GM08714 (cell line): ENCODE results near the gene ANP32D.
"Not testable (repeated sequence)": the region's sequence is repeated elsewhere in the genome, so short reads cannot be mapped to it uniquely, and the experiment has no call there.

ENCODE experiments used
- H3K4me3 ChIP-seq: fragments of 200-500 bp; sonication (Bioruptor generic); 2 replicates; pipeline ENCODE4 v1.5.1; 2014; ENCODE audit warnings: mild to moderate bottlenecking, low read length, inconsistent platforms
- ZNF274 ChIP-seq: IDR thresholded peaks from 2 replicates; pipeline ENCODE4 v1.6.1; 2012; ENCODE audit warnings: mild to moderate bottlenecking, low read depth, low read length

ANP32D gene

GRCh38 chr12:48472259-48472658, at the start of gene ANP32D:
ANP32D (plus strand) TSS chr12:48472559; CDS start chr12:48472665, 106 bp downstream.
- TF ChIP-seq ZNF274 = no peak
- no peak within 1 kb of the TSS for H3K4me3 ChIP-seq

GRCh38 chr12:48423171-48423570, 49.2 kb upstream of the ANP32D start:
- TF ChIP-seq ZNF274 = no peak
- H3K4me3 ChIP-seq = no peak overlapping the region

DNA sequence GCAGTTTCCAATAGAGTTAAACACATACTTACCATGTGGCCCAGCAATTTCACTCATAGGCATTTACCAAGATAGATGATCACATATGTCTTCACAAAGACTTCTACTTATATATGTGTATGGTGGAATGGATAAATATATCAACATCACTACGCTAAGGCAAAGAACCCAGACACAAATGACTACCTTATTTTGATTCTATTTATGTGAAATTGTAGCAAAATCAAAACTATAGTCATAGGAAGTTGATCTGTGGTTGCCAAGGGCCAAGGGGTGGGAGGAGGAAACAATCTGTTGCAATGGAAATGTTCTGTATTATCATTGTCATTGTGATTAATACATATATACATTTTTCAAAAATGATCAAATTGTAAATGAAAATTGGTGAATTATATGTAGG, 47.7 kb upstream of the ANP32D start:
- H3K4me3 ChIP-seq = no peak overlapping the region
- TF ChIP-seq ZNF274 = no peak

GRCh38 chr12:48434016-48434415, 38.3 kb upstream of the ANP32D start:
- H3K4me3 ChIP-seq = not testable (repeated sequence)

DNA sequence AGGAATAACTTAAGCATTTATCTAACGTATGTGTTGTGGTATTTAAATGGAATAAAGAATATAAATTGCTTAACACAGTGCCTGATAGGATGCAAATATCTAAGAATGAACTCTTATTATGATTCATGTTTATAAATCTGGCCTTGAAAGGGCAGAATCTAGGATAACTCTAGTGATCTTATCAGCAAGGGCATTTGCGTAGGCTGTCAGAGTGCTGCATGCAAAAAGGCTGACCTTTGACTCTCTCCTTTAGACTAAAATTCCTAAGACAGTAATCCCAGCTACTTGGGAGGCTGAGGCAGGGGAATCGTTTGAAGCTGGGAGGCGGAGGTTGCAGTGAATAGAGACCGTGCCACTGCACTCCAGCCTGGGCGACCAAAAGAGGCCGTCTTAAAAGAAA, 31.3 kb upstream of the ANP32D start:
- H3K4me3 ChIP-seq = no peak overlapping the region
- no peak for TF ChIP-seq ZNF274

GRCh38 chr12:48442179-48442847, 30.0 kb upstream of the ANP32D start:
- TF ChIP-seq ZNF274 = no peak
- no peak overlapping the region for H3K4me3 ChIP-seq

GRCh38 chr12:48445538-48445937, 26.8 kb upstream of the ANP32D start:
- no peak for TF ChIP-seq ZNF274
- no peak overlapping the region for H3K4me3 ChIP-seq

- no peak overlapping the region for H3K4me3 ChIP-seq
- TF ChIP-seq ZNF274 = no peak
Measured at GRCh38 chr12:48446161-48446776, 26.1 kb upstream of the ANP32D start.

DNA sequence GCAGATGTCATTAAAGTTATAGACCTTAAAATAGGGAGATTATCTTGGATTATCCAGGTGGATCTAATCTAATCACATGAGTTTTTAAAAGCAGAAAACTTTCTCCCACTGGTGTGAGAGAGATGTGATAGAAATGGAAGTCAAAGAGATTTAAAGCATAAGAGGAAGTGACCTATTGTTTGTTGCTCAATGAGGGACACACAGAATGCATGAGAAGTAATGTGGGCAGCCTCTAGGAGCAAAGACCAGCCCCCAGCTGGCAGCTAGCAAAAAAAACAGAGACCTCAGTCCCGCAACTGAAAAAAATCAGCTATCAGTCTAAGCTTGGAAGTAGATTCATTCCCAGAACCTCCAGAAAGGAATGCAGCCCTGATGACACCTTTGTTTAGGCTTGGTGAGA, 24.6 kb upstream of the ANP32D start:
- no peak overlapping the region for H3K4me3 ChIP-seq
- no peak for TF ChIP-seq ZNF274

DNA sequence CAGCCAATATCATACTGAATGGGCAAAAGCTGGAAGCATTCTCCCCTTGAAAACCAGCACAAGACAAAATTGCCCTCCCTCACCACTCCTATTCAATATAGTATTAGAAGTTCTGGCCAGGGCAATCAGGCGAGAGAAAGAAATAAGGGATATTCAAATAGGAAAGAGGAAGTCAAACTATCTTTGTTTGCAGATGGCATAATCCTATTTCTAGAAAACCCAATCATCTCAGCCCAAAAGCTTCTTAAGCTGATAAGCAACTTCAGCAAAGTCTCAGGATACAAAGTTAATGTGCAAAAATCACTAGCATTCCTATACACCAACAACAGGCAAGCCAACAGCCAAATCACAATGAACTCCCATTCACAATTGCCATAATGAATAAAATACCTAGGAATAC, 21.0 kb upstream of the ANP32D start:
- H3K4me3 ChIP-seq = no peak overlapping the region
- no peak for TF ChIP-seq ZNF274

- not testable (repeated sequence) for H3K4me3 ChIP-seq
Measured at GRCh38 chr12:48452961-48453360, 19.4 kb upstream of the ANP32D start.

DNA sequence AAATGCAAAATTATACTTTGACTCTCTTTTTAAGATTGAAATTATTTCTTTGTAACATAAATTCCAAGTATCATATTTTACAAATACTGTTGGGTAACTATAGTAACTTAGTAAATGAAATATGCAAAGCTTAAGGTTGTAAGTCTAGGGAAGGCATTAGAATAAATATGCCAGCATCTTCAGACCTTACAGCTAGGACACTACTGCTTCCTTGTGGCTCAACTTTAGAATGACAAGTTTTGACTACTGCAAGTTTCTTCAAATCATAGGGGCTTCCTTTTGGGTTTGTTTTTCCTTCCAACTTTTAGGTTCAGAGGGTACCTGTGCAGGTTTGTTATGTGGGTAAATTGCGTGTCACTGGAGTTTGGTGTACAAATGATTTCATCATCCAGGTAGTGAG, 17.7 kb upstream of the ANP32D start:
- no peak for TF ChIP-seq ZNF274
- H3K4me3 ChIP-seq = no peak overlapping the region

DNA sequence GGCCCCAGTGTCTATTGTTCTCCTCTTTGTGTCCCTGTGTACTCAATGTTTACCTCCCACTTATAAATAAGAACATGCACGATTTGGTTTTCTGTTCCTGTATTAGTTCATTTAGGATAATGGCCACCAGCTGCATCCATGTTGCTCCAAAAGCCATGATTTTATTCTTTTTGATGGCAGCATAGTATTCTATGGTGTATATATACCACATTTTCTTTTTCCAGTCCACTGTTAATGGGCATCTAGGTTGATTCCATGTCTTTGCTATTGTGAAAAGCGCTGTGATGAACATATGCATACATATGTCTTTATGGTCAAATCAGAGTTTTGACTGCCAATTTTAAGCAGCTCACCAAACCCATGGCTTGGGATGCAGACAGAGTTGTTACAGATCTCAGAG, 17.2 kb upstream of the ANP32D start:
- H3K4me3 ChIP-seq = no peak overlapping the region
- no peak for TF ChIP-seq ZNF274

GRCh38 chr12:48459259-48459658, 13.1 kb upstream of the ANP32D start:
- H3K4me3 ChIP-seq = no peak overlapping the region
- no peak for TF ChIP-seq ZNF274

- not testable (repeated sequence) for H3K4me3 ChIP-seq
Measured at GRCh38 chr12:48469027-48469426, 3.3 kb upstream of the ANP32D start.

GRCh38 chr12:48473061-48473460, 702 bp downstream of the ANP32D start:
- H3K4me3 ChIP-seq = no peak overlapping the region
- TF ChIP-seq ZNF274 = no peak

DNA sequence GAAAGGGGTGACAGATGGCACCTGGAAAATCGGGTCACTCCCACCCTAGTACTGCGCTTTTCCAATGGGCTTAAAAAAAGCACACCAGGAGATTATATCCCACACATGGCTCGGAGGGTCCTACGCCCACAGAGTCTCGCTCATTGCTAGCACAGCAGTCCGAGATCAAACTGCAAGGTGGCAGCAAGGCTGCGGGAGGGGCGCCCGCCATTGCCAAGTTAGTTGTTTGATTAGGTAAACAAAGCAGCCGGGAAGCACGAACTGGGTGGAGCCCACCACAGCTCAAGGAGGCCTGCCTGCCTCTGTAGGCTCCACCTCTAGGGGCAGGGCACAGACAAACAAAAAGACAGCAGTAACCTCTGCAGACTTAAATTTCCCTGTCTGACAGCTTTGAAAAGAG, 2.1 kb downstream of the ANP32D start:
- H3K4me3 ChIP-seq = not testable (repeated sequence)
